ENCODE measurements around the gene CCP110. TPM values are rescaled to one million over a fixed set of nuclear protein-coding genes. Genes with fewer than 3 reads are reported as not detected.

CCP110 gene
- total and polyA plus RNA-seq, 2 of the 13 experiments (the other 11 are each of a cell fraction or from before 2014, with no cell fraction given), result 10.0 to 11.1 TPM

- BruUV-seq (replicated peaks), result no TSS peak
- no peaks in the 10 kb centered on the region for H3K27me3 ChIP-seq (ENCODE audit: control insufficient read depth in 1 of 2, insufficient read depth in 2 of 2, low read length in 2 of 2)
- in situ Hi-C loops (cut with HindIII; ENCODE audit: extremely low pct_ligation_motif_present, low pct_unique_long_range_greater_than_20kb), result no loop called here
- intact Hi-C loops (cut with micrococcal nuclease; ENCODE audit: unreplicated experiment), result no loop called here
- no peak overlapping the region for H3K27ac ChIP-seq (ENCODE audit: extremely low read length, insufficient read depth, low read length)
- no peak overlapping the region for H2AFZ ChIP-seq (ENCODE audit: low read length)
- FAIRE-seq (no peak), DNase-seq (ENCODE audit: low spot score) (no peak), ATAC-seq (no peak)
- H3K79me2 ChIP-seq (ENCODE audit: insufficient read depth, low read length), result no peaks in the 10 kb centered on the region
- H3K4me3 ChIP-seq (replicated peaks in 1 of 3; ENCODE audit: insufficient read depth in 1 of 3, low read depth in 2 of 3, low read length in 3 of 3), result no peak overlapping the region
- H3K9me3 ChIP-seq (ENCODE audit: low read length), result no peaks in the 10 kb centered on the region
- TF ChIP-seq TARDBP (CRISPR knock-in tag; IDR thresholded peaks at IDR 0.05), result no peak
- TF ChIP-seq NFATC3 (CRISPR knock-in tag; IDR thresholded peaks at IDR 0.05), result no peak
- no peak for TF ChIP-seq BCL6 (CRISPR knock-in tag; IDR thresholded peaks at IDR 0.05)
- no peak for TF ChIP-seq HOXD1 (CRISPR knock-in tag; IDR thresholded peaks at IDR 0.05)
- TF ChIP-seq THAP11 (CRISPR knock-in tag; IDR thresholded peaks at IDR 0.05), result no peak
- TF ChIP-seq AKAP8 (CRISPR knock-in tag; IDR thresholded peaks at IDR 0.05), result no peak
- TF ChIP-seq NCOA1 (CRISPR knock-in tag; IDR thresholded peaks at IDR 0.05), result no peak
- TF ChIP-seq ZNF850 (CRISPR knock-in tag; conservative IDR thresholded peaks at IDR 0.05), result no peak
- no peak for TF ChIP-seq ZNF556 (CRISPR knock-in tag; IDR thresholded peaks at IDR 0.05; ENCODE audit: borderline replicate concordance)
- TF ChIP-seq NFYB (CRISPR knock-in tag; IDR thresholded peaks at IDR 0.05), result no peak
- TF ChIP-seq YEATS2 (CRISPR knock-in tag; IDR thresholded peaks at IDR 0.05; ENCODE audit: borderline replicate concordance), result no peak
- TF ChIP-seq SMYD3 (CRISPR knock-in tag; IDR thresholded peaks at IDR 0.05), result no peak
- ChIA-PET CTCF (ENCODE audit: low intra/inter-chr PET ratio, low total read pairs) (no interaction called here), POLR2A (no interaction called here)
- peaks cover 13 to 24% of the 10 kb centered on the region in 2 experiments for H3K36me3 ChIP-seq (replicated peaks in 1 of 2; ENCODE audit: control insufficient read depth in 1 of 2, insufficient read depth in 2 of 2, low read length in 2 of 2)
- H4K20me1 ChIP-seq (ENCODE audit: insufficient read depth, low read length), result no peaks in the 10 kb centered on the region
- WGBS (ENCODE audit: low lambda C conversion rate), result 93% methylated on average over 5 of the region's 5 CpGs
- no peaks in the 10 kb centered on the region for H3K4me1 ChIP-seq (ENCODE audit: insufficient read depth, low read length)
- H3K9ac ChIP-seq (ENCODE audit: insufficient read depth, low read depth, low read length), result no peak overlapping the region
- H3K4me2 ChIP-seq (ENCODE audit: low read depth, low read length), result no peak overlapping the region
Measured at GRCh38 chr16:19499006-19499405, 24.7 kb upstream of the CCP110 start.

GRCh38 chr16:19499481-19499880 is 24.3 kb upstream of the CCP110 start:
- 96% methylated on average over 3 of the region's 3 CpGs for WGBS (ENCODE audit: low lambda C conversion rate)
- DNase-seq (ENCODE audit: low spot score) (no peak), ATAC-seq (no peak), FAIRE-seq (no peak)
- H3K4me2 ChIP-seq (ENCODE audit: low read depth, low read length), result no peak overlapping the region
- no peaks in the 10 kb centered on the region for H3K79me2 ChIP-seq (ENCODE audit: insufficient read depth, low read length)
- intact Hi-C loops (cut with micrococcal nuclease; ENCODE audit: unreplicated experiment), result no loop called here
- ChIA-PET CTCF (ENCODE audit: low intra/inter-chr PET ratio, low total read pairs) (no interaction called here), POLR2A (no interaction called here)
- TF ChIP-seq HOMEZ (CRISPR knock-in tag; IDR thresholded peaks at IDR 0.05; ENCODE audit: low read depth), result no peak
- TF ChIP-seq ZBTB38 (CRISPR knock-in tag; IDR thresholded peaks at IDR 0.05), result no peak
- TF ChIP-seq NFRKB (IDR thresholded peaks at IDR 0.05), result no peak
- no peak for TF ChIP-seq ZNF639 (CRISPR knock-in tag; conservative IDR thresholded peaks at IDR 0.05)
- no peak for TF ChIP-seq NFIC (IDR thresholded peaks at IDR 0.05; ENCODE audit: low read length)
- no peak for TF ChIP-seq GTF3A (CRISPR knock-in tag; conservative IDR thresholded peaks at IDR 0.05)
- TF ChIP-seq ZNF709 (CRISPR knock-in tag; IDR thresholded peaks at IDR 0.05), result no peak
- no peak for TF ChIP-seq ZNF367 (CRISPR knock-in tag; IDR thresholded peaks at IDR 0.05; ENCODE audit: borderline replicate concordance)
- TF ChIP-seq ZNF235 (CRISPR knock-in tag; IDR thresholded peaks at IDR 0.05; ENCODE audit: borderline replicate concordance), result no peak
- in situ Hi-C loops (cut with HindIII; ENCODE audit: extremely low pct_ligation_motif_present, low pct_unique_long_range_greater_than_20kb), result no loop called here
- H3K27me3 ChIP-seq (ENCODE audit: control insufficient read depth in 1 of 2, insufficient read depth in 2 of 2, low read length in 2 of 2), result no peaks in the 10 kb centered on the region
- H3K9me3 ChIP-seq (ENCODE audit: low read length), result no peaks in the 10 kb centered on the region
- H3K27ac ChIP-seq (ENCODE audit: extremely low read length, insufficient read depth, low read length), result no peak overlapping the region
- no peaks in the 10 kb centered on the region for H4K20me1 ChIP-seq (ENCODE audit: insufficient read depth, low read length)
- H3K9ac ChIP-seq (ENCODE audit: insufficient read depth, low read depth, low read length), result no peak overlapping the region
- peaks cover 13 to 28% of the 10 kb centered on the region in 2 experiments for H3K36me3 ChIP-seq (replicated peaks in 1 of 2; ENCODE audit: control insufficient read depth in 1 of 2, insufficient read depth in 2 of 2, low read length in 2 of 2)
- BruUV-seq (replicated peaks), result no TSS peak
- H3K4me3 ChIP-seq (replicated peaks in 1 of 3; ENCODE audit: insufficient read depth in 1 of 3, low read depth in 2 of 3, low read length in 3 of 3), result no peak overlapping the region
- no peaks in the 10 kb centered on the region for H3K4me1 ChIP-seq (ENCODE audit: insufficient read depth, low read length)
- no peak overlapping the region for H2AFZ ChIP-seq (ENCODE audit: low read length)
